K562 (cell line): ENCODE measurements around the gene TMEM141. TPM values are rescaled to one million over a fixed set of nuclear protein-coding genes. Genes with fewer than 3 reads are reported as not detected.

Experiments
- ATAC-seq: fragments of 200-7000 bp; cut with Tn5 transposase; 3 replicates; pipeline ENCODE4 v1.9.1; 2020; ENCODE audit warnings: moderate library complexity
- BruUV-seq: library from RNA; stranded (reverse); fragments of 400-500 nt; replicated peaks from 2 replicates; lab custom pipeline; 2021; lab: Mats Ljungman, UMichigan
- CTCF ChIA-PET: fragments of 300-600 bp; formaldehyde crosslinking; extraction: SDS; loops from one replicate; lab custom pipeline; 2021; ENCODE audit warnings: low intra/inter-chr PET ratio; lab: Yijun Ruan, JAX
- POLR2A ChIA-PET: fragments of 300-600, 350-650 bp; sonication (Branson Sonifier 250); formaldehyde crosslinking; extraction: SDS; loops from one replicate; lab custom pipeline; 2021; ENCODE audit warnings: antibody characterized with exemption, inconsistent platforms; lab: Yijun Ruan, JAX
- DNase-seq, 4 experiments: peaks; one replicate each; pipeline versions ENCODE4 v3.0.0 to v3.0.0-alpha.2; 2011 to 2018; ENCODE audit warnings: low spot score in 3 of 4, mixed read lengths in 3 of 4; ENCODE audit errors: extremely low read depth in 1 of 4
- FAIRE-seq: peaks from 2 replicates; lab custom pipeline; 2011; peaks lifted over from hg19 to GRCh38; lab: Jason Lieb, UNC
- H2AFZ ChIP-seq: 2 replicates; pipeline ENCODE4 v1.6.0; 2011; ENCODE audit warnings: low read depth, low read length, control low read depth, inconsistent platforms
- H3K27ac ChIP-seq: fragments of 200-600 bp; 3 replicates; pipeline ENCODE4 v1.8.0; 2011; ENCODE audit warnings: low read depth, mild to moderate bottlenecking, control low read depth, inconsistent platforms, low read length, moderate library complexity, mixed read lengths; ENCODE audit errors: extremely low read depth
- H3K27me3 ChIP-seq, 2 experiments: fragments of 300-600 bp in 1 of 2; 2 replicates in 1 of 2; 3 replicates in 1 of 2; pipeline versions ENCODE4 v1.6.0 to v1.8.0; 2011; ENCODE audit warnings: inconsistent platforms in 2 of 2, low read length in 2 of 2, mild to moderate bottlenecking in 1 of 2, mixed read lengths in 1 of 2, moderate library complexity in 1 of 2; ENCODE audit not compliant: control insufficient read depth in 2 of 2, insufficient read depth in 2 of 2
- H3K36me3 ChIP-seq: fragments of 300-600 bp; 3 replicates; pipeline ENCODE4 v1.8.0; 2011; ENCODE audit warnings: mild to moderate bottlenecking, low read length, inconsistent platforms; ENCODE audit not compliant: control insufficient read depth, insufficient read depth
- H3K4me1 ChIP-seq, 2 experiments: fragments of 200-600 bp in 1 of 2; replicated peaks in 1 of 2; 2 replicates in 1 of 2; 3 replicates in 1 of 2; pipeline versions ENCODE4 v1.5.1 to v1.8.0; 2011; ENCODE audit warnings: inconsistent platforms in 2 of 2, low read length in 2 of 2, mild to moderate bottlenecking in 1 of 2, mixed read lengths in 1 of 2, moderate library complexity in 1 of 2; ENCODE audit not compliant: control insufficient read depth in 2 of 2, insufficient read depth in 2 of 2
- H3K4me2 ChIP-seq: 2 replicates; pipeline ENCODE4 v1.6.1; 2011; ENCODE audit warnings: low read length, control low read depth, inconsistent platforms, mixed read lengths; ENCODE audit not compliant: insufficient read depth
- H3K4me3 ChIP-seq: fragments of 200-600 bp; sonication (generic), shearing (Covaris generic); 2 replicates; pipeline ENCODE4 v1.5.1; 2016; ENCODE audit warnings: control low read depth, inconsistent platforms
- H3K79me2 ChIP-seq: fragments of 200-600 bp; 3 replicates; pipeline ENCODE4 v1.8.0; 2011; ENCODE audit warnings: low read length, inconsistent platforms; ENCODE audit not compliant: control insufficient read depth, insufficient read depth
- H3K9ac ChIP-seq, 2 experiments: 2 replicates each; pipeline versions ENCODE4 v1.6.0 to v1.6.1; 2011; ENCODE audit warnings: low read depth in 2 of 2, low read length in 2 of 2, control low read depth in 1 of 2, inconsistent platforms in 1 of 2, mild to moderate bottlenecking in 1 of 2, mixed read lengths in 1 of 2; ENCODE audit not compliant: insufficient read depth in 1 of 2
- H3K9me1 ChIP-seq: one replicate; pipeline ENCODE4 v1.6.0; 2011; ENCODE audit warnings: inconsistent platforms, mild to moderate bottlenecking, low read length, moderate library complexity; ENCODE audit not compliant: control insufficient read depth, insufficient read depth
- H3K9me3 ChIP-seq: replicated peaks from 2 replicates; pipeline ENCODE4 v1.5.1; 2011; ENCODE audit warnings: low read depth, low read length, inconsistent platforms; ENCODE audit not compliant: control insufficient read depth, insufficient read depth
- H4K20me1 ChIP-seq: replicated peaks from 2 replicates; pipeline ENCODE4 v1.6.1; 2011; ENCODE audit warnings: low read length, inconsistent platforms, mixed read lengths; ENCODE audit not compliant: control insufficient read depth, insufficient read depth
- EZH2 ChIP-seq: IDR thresholded peaks from 2 replicates; pipeline ENCODE4 v1.6.1; 2012; ENCODE audit warnings: low read depth, mild to moderate bottlenecking, inconsistent platforms, low read length, borderline replicate concordance
- HDAC3 ChIP-seq: fragments of 450-650 bp; IDR thresholded peaks from 2 replicates; pipeline ENCODE4 v1.6.1; 2018; ENCODE audit warnings: borderline replicate concordance, mild to moderate bottlenecking, moderate library complexity; ENCODE audit not compliant: partially characterized antibody
- RBM15 ChIP-seq: fragments of 200-400 bp; formaldehyde crosslinking; IDR thresholded peaks from 2 replicates; pipeline ENCODE4 v1.6.1; 2018; ENCODE audit warnings: mild to moderate bottlenecking, low read length, moderate library complexity; ENCODE audit not compliant: insufficient read depth
- TEAD2 ChIP-seq: fragments of 450-650 bp; IDR thresholded peaks from 2 replicates; pipeline ENCODE4 v1.6.1; 2016; ENCODE audit warnings: missing genetic modification characterization, control low read depth, missing compliant biosample characterization
- TEAD4 ChIP-seq, 2 experiments: sonication (generic) in 1 of 2; formaldehyde crosslinking in 1 of 2; IDR thresholded peaks; 2 replicates each; pipeline versions ENCODE4 v1.6.1 to v1.8.0; 2012 to 2022; ENCODE audit warnings: borderline replicate concordance in 1 of 2, inconsistent platforms in 1 of 2, low read length in 1 of 2, mild to moderate bottlenecking in 1 of 2, missing genetic modification reagents in 1 of 2
- WGBS: fragments of 100-300 bp; shearing (Covaris generic); methylation state at CpG from one replicate; pipeline ENCODE4 v1.1.6; 2016; ENCODE audit warnings: low coverage, mixed read lengths; ENCODE audit not compliant: insufficient coverage; ENCODE audit errors: missing lambda C conversion rate; 5-methylcytosine and 5-hydroxymethylcytosine counted together
- in situ Hi-C: fragments of 300-500 bp; cut with MboI; formaldehyde crosslinking; loops from 4 replicates; pipeline ENCODE4 v1.15.0; 2018; ENCODE audit warnings: inconsistent platforms, mixed read lengths
- intact Hi-C: fragments of 100-400 bp; cut with micrococcal nuclease; formaldehyde crosslinking; loops from 2 replicates; pipeline ENCODE4 v1.14.2; 2022
- polyA plus RNA-seq, 8 experiments: library from polyadenylated mRNA; depleted of rRNA in 4 of 8; stranded (reverse) in 5 of 8; unstranded in 3 of 8; fragments of >200 nt; fragmentation: Nextera tagmentation in 2 of 8; fragmentation: Illumina TruSeq in 1 of 8; extraction: Ambion mirVana in 2 of 8; extraction: Trizol in 1 of 8; gene quantifications; 2 replicates each; pipeline versions ENCODE4 v1.2.1 to v1.2.3, GENCODE V29; 2011 to 2014; ENCODE audit warnings: inconsistent platforms in 1 of 8, missing spikeins in 1 of 8
- total RNA-seq, 7 experiments: library from RNA; depleted of rRNA in 6 of 7; stranded (reverse); fragments of >200 nt in 6 of 7; fragmentation: Illumina TruSeq in 2 of 7; extraction: Trizol in 2 of 7; gene quantifications; 2 replicates each; pipeline versions ENCODE4 v1.2.1 to v1.2.3, GENCODE V29; 2011 to 2021; ENCODE audit warnings: low replicate concordance in 1 of 7
- TF ChIP-seq, protein P1 (sequence below): IDR thresholded peaks from 3 replicates; pipeline ENCODE4 v1.6.1; 2011; ENCODE audit warnings: borderline replicate concordance, mild to moderate bottlenecking; ENCODE audit not compliant: insufficient read length, insufficient read depth
- TF ChIP-seq, protein P2 (sequence below): IDR thresholded peaks from 2 replicates; pipeline ENCODE4 v1.6.1; 2016; ENCODE audit warnings: missing genetic modification characterization, missing compliant biosample characterization
- TF ChIP-seq, protein P3 (sequence below): fragments of 250-450 bp; sonication (Bioruptor Pico); IDR thresholded peaks from 2 replicates; pipeline ENCODE4 v1.9.0; 2021; ENCODE audit warnings: mild to moderate bottlenecking
- TF ChIP-seq, protein P4 (sequence below): sonication (generic); formaldehyde crosslinking; IDR thresholded peaks from 2 replicates; pipeline ENCODE4 v1.8.0; 2022; ENCODE audit warnings: mild to moderate bottlenecking, low read depth, missing genetic modification reagents
- TF ChIP-seq, protein P5 (sequence below): sonication (generic); formaldehyde crosslinking; IDR thresholded peaks from 2 replicates; pipeline ENCODE4 v1.8.0; 2023; ENCODE audit warnings: missing genetic modification reagents, mild to moderate bottlenecking, borderline replicate concordance

The TMEM141 gene
- total and polyA plus RNA-seq, 9 of the 15 experiments (the other 6 are each of a cell fraction or from before 2014, with no cell fraction given), result 21.5 to 123 (median 74.8) TPM

DNA sequence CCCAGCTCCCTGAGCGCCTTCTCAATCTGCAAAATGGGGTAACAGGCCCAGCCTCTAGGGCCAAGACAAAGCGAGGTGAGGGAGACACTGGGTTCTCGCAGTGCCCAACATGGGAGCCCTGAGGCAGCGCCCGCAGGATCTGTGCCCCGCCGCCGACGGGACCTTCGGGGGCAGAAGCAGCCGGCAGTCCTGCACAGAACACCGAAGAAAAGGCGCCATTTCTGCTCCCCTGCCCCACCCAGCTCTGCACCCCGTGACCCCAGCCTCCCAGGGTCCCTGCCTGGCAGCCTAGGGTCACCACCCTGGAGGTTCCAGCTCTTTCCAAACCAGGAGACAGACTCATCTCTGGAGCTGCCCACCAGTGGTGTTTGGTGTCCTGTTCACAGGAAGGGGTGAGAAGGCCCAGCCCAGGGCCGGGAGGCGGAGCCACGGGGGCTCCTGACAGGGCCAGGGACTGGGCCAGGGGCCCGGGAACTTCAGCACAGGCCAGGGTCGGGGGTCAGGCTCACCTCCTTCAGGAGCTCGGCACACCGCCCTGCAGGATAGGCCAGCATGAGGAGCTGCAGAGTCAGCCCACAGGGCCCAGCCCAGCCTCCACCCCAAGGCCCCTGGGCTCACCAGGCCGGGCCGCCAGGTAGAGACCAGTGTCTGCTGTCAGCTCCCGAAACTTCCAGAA lies 36.4 kb upstream of the TMEM141 start:
- in situ Hi-C loops (no loop called here), intact Hi-C loops (no loop called here)
- H3K4me3 ChIP-seq, result no peak overlapping the region
- POLR2A ChIA-PET, result interaction anchor here (0.6 to 0.8 kb wide), 2 partner anchors 28 to 31 kb away, joined by 3 to 4 read pairs; no protein-coding TSS in a partner anchor
- peaks cover 0 to 45% of the 10 kb centered on the region in 2 experiments; a peak in 3 of 5 replicates for H3K4me1 ChIP-seq
- H3K27ac ChIP-seq, result no peak overlapping the region
- H4K20me1 ChIP-seq, result no peaks in the 10 kb centered on the region
- no peak overlapping the region for H2AFZ ChIP-seq
- 64% methylated on average over 24 of the region's 24 CpGs for WGBS
- ATAC-seq (0 out of 3 replicates have a peak, but pooled peaks have one; percentile 8), DNase-seq (no peak), FAIRE-seq (no peak)
- H3K9me3 ChIP-seq, result peaks cover 13% of the 10 kb centered on the region
- no peaks in the 10 kb centered on the region for H3K27me3 ChIP-seq
- no peak overlapping the region for H3K9ac ChIP-seq
- no TSS peak for BruUV-seq
- H3K4me2 ChIP-seq, result no peak overlapping the region
- CTCF ChIA-PET, result no interaction called here
- no peaks in the 10 kb centered on the region for H3K79me2 ChIP-seq
- no peaks in the 10 kb centered on the region for H3K9me1 ChIP-seq
- no peaks in the 10 kb centered on the region for H3K36me3 ChIP-seq
- TF ChIP-seq, protein P1, sequence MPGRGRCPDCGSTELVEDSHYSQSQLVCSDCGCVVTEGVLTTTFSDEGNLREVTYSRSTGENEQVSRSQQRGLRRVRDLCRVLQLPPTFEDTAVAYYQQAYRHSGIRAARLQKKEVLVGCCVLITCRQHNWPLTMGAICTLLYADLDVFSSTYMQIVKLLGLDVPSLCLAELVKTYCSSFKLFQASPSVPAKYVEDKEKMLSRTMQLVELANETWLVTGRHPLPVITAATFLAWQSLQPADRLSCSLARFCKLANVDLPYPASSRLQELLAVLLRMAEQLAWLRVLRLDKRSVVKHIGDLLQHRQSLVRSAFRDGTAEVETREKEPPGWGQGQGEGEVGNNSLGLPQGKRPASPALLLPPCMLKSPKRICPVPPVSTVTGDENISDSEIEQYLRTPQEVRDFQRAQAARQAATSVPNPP, result no peak
- TF ChIP-seq TEAD2 (no peak), TEAD4 (IDR thresholded peaks at IDR 0.05; ENCODE audit: low read length) (no peak), TEAD4 (CRISPR knock-in tag; IDR thresholded peaks at IDR 0.05; ENCODE audit: borderline replicate concordance) (no peak), RBM15 (no peak), HDAC3 (no peak), EZH2 (no peak)
- TF ChIP-seq, protein P2, sequence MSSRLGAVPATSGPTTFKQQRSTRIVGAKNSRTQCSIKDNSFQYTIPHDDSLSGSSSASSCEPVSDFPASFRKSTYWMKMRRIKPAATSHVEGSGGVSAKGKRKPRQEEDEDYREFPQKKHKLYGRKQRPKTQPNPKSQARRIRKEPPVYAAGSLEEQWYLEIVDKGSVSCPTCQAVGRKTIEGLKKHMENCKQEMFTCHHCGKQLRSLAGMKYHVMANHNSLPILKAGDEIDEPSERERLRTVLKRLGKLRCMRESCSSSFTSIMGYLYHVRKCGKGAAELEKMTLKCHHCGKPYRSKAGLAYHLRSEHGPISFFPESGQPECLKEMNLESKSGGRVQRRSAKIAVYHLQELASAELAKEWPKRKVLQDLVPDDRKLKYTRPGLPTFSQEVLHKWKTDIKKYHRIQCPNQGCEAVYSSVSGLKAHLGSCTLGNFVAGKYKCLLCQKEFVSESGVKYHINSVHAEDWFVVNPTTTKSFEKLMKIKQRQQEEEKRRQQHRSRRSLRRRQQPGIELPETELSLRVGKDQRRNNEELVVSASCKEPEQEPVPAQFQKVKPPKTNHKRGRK (tag), result no peak
- TF ChIP-seq, protein P3, sequence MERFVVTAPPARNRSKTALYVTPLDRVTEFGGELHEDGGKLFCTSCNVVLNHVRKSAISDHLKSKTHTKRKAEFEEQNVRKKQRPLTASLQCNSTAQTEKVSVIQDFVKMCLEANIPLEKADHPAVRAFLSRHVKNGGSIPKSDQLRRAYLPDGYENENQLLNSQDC, result no peak
- TF ChIP-seq, protein P4, sequence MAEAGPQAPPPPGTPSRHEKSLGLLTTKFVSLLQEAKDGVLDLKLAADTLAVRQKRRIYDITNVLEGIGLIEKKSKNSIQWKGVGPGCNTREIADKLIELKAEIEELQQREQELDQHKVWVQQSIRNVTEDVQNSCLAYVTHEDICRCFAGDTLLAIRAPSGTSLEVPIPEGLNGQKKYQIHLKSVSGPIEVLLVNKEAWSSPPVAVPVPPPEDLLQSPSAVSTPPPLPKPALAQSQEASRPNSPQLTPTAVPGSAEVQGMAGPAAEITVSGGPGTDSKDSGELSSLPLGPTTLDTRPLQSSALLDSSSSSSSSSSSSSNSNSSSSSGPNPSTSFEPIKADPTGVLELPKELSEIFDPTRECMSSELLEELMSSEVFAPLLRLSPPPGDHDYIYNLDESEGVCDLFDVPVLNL (CRISPR knock-in tag), result no peak
- TF ChIP-seq, protein P5, sequence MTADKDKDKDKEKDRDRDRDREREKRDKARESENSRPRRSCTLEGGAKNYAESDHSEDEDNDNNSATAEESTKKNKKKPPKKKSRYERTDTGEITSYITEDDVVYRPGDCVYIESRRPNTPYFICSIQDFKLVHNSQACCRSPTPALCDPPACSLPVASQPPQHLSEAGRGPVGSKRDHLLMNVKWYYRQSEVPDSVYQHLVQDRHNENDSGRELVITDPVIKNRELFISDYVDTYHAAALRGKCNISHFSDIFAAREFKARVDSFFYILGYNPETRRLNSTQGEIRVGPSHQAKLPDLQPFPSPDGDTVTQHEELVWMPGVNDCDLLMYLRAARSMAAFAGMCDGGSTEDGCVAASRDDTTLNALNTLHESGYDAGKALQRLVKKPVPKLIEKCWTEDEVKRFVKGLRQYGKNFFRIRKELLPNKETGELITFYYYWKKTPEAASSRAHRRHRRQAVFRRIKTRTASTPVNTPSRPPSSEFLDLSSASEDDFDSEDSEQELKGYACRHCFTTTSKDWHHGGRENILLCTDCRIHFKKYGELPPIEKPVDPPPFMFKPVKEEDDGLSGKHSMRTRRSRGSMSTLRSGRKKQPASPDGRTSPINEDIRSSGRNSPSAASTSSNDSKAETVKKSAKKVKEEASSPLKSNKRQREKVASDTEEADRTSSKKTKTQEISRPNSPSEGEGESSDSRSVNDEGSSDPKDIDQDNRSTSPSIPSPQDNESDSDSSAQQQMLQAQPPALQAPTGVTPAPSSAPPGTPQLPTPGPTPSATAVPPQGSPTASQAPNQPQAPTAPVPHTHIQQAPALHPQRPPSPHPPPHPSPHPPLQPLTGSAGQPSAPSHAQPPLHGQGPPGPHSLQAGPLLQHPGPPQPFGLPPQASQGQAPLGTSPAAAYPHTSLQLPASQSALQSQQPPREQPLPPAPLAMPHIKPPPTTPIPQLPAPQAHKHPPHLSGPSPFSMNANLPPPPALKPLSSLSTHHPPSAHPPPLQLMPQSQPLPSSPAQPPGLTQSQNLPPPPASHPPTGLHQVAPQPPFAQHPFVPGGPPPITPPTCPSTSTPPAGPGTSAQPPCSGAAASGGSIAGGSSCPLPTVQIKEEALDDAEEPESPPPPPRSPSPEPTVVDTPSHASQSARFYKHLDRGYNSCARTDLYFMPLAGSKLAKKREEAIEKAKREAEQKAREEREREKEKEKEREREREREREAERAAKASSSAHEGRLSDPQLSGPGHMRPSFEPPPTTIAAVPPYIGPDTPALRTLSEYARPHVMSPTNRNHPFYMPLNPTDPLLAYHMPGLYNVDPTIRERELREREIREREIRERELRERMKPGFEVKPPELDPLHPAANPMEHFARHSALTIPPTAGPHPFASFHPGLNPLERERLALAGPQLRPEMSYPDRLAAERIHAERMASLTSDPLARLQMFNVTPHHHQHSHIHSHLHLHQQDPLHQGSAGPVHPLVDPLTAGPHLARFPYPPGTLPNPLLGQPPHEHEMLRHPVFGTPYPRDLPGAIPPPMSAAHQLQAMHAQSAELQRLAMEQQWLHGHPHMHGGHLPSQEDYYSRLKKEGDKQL (CRISPR knock-in tag), result no peak
